HEK293 (cell line): ENCODE measurements around the gene HEATR5A.

Experiments used
- CTCF ChIP-seq: fragments of 450-650 bp; formaldehyde crosslinking; IDR thresholded peaks from 2 replicates; pipeline ENCODE4 v1.5.1; 2016; ENCODE audit warnings: missing biosample characterization, missing genetic modification characterization
- GLIS2 ChIP-seq: fragments of 450-650 bp; formaldehyde crosslinking; IDR thresholded peaks from 2 replicates; pipeline ENCODE4 v1.5.1; 2016; ENCODE audit warnings: missing biosample characterization, missing genetic modification characterization
- ZBTB1 ChIP-seq: fragments of 450-650 bp; formaldehyde crosslinking; IDR thresholded peaks from 2 replicates; pipeline ENCODE4 v1.5.1; 2016; ENCODE audit warnings: missing biosample characterization, missing genetic modification characterization
- ZBTB21 ChIP-seq: fragments of 450-650 bp; formaldehyde crosslinking; IDR thresholded peaks from 2 replicates; pipeline ENCODE4 v1.5.1; 2017; ENCODE audit warnings: missing biosample characterization, missing genetic modification characterization
- ZNF549 ChIP-seq: fragments of 450-650 bp; IDR thresholded peaks from 2 replicates; pipeline ENCODE4 v1.5.1; 2018; ENCODE audit warnings: missing biosample characterization, missing genetic modification characterization, mild to moderate bottlenecking, inconsistent platforms, moderate library complexity
- ZNF558 ChIP-seq: fragments of 450-650 bp; formaldehyde crosslinking; IDR thresholded peaks from 2 replicates; pipeline ENCODE4 v1.5.1; 2016; ENCODE audit warnings: missing biosample characterization, missing genetic modification characterization
- ZSCAN16 ChIP-seq: fragments of 450-650 bp; formaldehyde crosslinking; IDR thresholded peaks from 2 replicates; pipeline ENCODE4 v1.5.1; 2016; ENCODE audit warnings: missing biosample characterization, missing genetic modification characterization
- TF ChIP-seq, protein P1 (sequence below): fragments of 450-650 bp; formaldehyde crosslinking; IDR thresholded peaks from 2 replicates; pipeline ENCODE4 v1.5.1; 2016; ENCODE audit warnings: missing biosample characterization, missing genetic modification characterization
- TF ChIP-seq, protein P2 (sequence below): fragments of 450-650 bp; formaldehyde crosslinking; IDR thresholded peaks from 2 replicates; pipeline ENCODE4 v1.5.1; 2016; ENCODE audit warnings: missing biosample characterization, missing genetic modification characterization
- TF ChIP-seq, protein P3 (sequence below): fragments of 450-650 bp; formaldehyde crosslinking; IDR thresholded peaks from 2 replicates; pipeline ENCODE4 v1.5.1; 2016; ENCODE audit warnings: missing biosample characterization, missing genetic modification characterization
- TF ChIP-seq, protein P4 (sequence below): fragments of 450-650 bp; formaldehyde crosslinking; IDR thresholded peaks from 2 replicates; pipeline ENCODE4 v1.5.1; 2016; ENCODE audit warnings: missing biosample characterization, missing genetic modification characterization, low read depth

DNA sequence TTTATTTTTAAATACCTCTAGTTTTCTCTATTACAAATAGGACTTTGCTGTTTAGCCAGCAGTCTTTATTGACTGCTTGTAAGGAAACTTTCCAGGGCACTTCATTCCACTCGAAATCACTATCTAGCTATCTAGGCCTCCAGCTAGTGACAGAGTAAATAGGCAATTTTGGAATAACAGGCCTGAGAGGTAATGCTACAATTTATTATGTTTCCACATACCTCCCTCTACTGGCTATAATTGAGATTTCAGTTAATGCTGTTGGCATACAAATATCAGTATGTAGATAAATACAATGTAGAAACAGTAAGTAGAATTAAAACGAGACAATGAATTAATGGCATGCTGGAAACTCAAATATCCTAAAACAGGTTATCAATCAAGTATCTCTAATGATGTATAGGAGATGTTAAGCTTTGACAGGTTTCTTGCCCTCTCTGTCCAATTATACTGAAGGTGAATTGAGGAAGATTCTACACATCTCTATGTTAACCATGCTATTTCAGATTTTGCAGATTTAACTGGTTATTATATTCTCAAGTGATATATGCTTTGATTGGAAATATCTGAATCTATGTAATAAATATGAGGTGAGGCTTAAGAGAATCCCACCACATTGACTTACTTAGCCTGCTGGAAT, 29.7 kb upstream of the HEATR5A start:
- TF ChIP-seq, protein P1, sequence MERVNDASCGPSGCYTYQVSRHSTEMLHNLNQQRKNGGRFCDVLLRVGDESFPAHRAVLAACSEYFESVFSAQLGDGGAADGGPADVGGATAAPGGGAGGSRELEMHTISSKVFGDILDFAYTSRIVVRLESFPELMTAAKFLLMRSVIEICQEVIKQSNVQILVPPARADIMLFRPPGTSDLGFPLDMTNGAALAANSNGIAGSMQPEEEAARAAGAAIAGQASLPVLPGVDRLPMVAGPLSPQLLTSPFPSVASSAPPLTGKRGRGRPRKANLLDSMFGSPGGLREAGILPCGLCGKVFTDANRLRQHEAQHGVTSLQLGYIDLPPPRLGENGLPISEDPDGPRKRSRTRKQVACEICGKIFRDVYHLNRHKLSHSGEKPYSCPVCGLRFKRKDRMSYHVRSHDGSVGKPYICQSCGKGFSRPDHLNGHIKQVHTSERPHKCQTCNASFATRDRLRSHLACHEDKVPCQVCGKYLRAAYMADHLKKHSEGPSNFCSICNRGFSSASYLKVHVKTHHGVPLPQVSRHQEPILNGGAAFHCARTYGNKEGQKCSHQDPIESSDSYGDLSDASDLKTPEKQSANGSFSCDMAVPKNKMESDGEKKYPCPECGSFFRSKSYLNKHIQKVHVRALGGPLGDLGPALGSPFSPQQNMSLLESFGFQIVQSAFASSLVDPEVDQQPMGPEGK (tag by site-specific recombination) = no peak
- TF ChIP-seq CTCF = no peak
- TF ChIP-seq, protein P2, sequence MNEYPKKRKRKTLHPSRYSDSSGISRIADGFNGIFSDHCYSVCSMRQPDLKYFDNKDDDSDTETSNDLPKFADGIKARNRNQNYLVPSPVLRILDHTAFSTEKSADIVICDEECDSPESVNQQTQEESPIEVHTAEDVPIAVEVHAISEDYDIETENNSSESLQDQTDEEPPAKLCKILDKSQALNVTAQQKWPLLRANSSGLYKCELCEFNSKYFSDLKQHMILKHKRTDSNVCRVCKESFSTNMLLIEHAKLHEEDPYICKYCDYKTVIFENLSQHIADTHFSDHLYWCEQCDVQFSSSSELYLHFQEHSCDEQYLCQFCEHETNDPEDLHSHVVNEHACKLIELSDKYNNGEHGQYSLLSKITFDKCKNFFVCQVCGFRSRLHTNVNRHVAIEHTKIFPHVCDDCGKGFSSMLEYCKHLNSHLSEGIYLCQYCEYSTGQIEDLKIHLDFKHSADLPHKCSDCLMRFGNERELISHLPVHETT = no peak
- TF ChIP-seq ZBTB1 (tag by site-specific recombination) = no peak
- no peak for TF ChIP-seq ZSCAN16 (tag by site-specific recombination)
- TF ChIP-seq, protein P3, sequence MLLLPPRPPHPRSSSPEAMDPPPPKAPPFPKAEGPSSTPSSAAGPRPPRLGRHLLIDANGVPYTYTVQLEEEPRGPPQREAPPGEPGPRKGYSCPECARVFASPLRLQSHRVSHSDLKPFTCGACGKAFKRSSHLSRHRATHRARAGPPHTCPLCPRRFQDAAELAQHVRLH = no peak
- TF ChIP-seq GLIS2 (tag by site-specific recombination) = no peak
- TF ChIP-seq, protein P4, sequence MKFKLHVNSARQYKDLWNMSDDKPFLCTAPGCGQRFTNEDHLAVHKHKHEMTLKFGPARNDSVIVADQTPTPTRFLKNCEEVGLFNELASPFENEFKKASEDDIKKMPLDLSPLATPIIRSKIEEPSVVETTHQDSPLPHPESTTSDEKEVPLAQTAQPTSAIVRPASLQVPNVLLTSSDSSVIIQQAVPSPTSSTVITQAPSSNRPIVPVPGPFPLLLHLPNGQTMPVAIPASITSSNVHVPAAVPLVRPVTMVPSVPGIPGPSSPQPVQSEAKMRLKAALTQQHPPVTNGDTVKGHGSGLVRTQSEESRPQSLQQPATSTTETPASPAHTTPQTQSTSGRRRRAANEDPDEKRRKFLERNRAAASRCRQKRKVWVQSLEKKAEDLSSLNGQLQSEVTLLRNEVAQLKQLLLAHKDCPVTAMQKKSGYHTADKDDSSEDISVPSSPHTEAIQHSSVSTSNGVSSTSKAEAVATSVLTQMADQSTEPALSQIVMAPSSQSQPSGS (tag by site-specific recombination) = no peak
- TF ChIP-seq ZNF549 (tag by site-specific recombination) = no peak
- TF ChIP-seq ZNF558 (tag by site-specific recombination) = no peak
- no peak for TF ChIP-seq ZBTB21
